AG08396 (cell line): Measurements from ENCODE around the gene UBTF.

ENCODE experiments used
- DNase-seq: peaks from one replicate; pipeline ENCODE4 v3.0.0; 2012; ENCODE audit warnings: low spot score, mixed read lengths

The UBTF gene

DNA sequence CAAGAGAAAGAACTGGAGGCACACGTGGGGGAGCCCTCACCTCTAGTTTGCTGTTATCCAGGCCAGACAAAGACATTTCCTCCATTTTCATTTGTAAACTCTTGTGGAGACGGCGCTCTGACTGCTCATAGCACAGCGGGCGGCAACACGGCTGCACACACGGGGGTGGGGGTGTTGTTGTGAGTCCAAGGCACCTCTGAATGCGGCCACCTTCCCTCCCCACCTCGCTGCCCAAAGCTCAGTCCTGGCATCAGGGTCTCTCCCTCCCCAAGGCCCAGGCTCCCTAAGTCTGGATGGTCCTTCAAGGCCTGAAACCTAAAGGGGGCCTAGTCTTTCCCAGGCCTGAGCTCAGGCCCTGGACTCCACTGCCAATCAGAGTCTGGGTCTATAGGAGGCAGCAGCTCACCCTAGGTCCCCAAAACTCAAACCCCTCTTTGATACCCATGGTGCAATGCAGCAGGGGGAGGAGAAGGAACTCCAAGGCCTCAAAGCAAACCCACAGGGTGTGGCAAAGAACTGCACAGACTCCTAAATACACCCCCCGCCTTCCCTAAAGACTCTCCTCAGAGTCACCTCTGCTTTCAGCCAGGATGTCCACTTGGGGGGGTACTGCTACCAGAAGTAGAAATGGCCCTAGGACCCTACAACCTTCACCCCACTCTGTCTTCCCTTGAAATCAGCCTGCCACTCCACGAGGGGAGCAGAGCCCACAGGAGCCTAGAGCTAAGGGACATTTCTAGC lies 21.3 kb downstream of the UBTF start:
- DNase-seq: peak; percentile 67

DNA sequence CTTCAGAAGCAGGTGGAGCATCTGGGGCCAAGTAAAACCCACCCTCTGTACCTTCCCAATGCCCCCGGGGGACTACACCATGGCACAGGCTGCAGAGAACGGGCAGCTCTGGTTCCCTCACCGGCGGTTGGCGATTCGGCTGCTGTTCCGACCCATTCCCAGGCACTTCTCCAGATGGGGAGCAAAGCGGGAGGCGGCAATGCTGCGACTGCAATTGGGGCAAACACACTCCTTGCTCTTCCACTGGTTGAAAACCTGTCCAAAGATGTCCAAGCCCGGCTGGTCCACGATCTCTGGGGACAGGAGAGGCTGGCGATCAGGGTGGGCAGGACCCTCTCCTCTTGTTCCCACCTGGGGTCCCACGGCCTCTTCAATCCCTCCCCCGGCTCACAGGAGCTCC lies 22.4 kb downstream of the UBTF start:
- DNase-seq: no peak

GRCh38 chr17:44193326-44194084 lies 26.0 kb downstream of the UBTF start:
- DNase-seq: no peak

- no peak for DNase-seq
Measured at GRCh38 chr17:44192750-44193149, 26.7 kb downstream of the UBTF start.

GRCh38 chr17:44191941-44192496 lies 27.5 kb downstream of the UBTF start:
- no peak for DNase-seq

DNA sequence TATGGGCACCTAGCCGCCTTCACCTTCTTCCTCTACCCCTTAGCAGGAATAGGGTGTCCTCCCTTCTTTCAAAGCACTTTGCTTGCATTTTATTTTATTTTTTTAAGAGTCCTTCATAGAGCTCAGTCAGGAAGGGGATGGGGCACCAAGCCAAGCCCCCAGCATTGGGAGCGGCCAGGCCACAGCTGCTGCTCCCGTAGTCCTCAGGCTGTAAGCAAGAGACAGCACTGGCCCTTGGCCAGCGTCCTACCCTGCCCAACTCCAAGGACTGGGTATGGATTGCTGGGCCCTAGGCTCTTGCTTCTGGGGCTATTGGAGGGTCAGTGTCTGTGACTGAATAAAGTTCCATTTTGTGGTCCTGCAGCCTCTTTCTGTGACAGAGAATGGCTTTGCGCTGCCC lies 28.1 kb downstream of the UBTF start:
- DNase-seq: no peak

- DNase-seq: no peak
Measured at GRCh38 chr17:44190481-44190880, 29.0 kb downstream of the UBTF start.

DNA sequence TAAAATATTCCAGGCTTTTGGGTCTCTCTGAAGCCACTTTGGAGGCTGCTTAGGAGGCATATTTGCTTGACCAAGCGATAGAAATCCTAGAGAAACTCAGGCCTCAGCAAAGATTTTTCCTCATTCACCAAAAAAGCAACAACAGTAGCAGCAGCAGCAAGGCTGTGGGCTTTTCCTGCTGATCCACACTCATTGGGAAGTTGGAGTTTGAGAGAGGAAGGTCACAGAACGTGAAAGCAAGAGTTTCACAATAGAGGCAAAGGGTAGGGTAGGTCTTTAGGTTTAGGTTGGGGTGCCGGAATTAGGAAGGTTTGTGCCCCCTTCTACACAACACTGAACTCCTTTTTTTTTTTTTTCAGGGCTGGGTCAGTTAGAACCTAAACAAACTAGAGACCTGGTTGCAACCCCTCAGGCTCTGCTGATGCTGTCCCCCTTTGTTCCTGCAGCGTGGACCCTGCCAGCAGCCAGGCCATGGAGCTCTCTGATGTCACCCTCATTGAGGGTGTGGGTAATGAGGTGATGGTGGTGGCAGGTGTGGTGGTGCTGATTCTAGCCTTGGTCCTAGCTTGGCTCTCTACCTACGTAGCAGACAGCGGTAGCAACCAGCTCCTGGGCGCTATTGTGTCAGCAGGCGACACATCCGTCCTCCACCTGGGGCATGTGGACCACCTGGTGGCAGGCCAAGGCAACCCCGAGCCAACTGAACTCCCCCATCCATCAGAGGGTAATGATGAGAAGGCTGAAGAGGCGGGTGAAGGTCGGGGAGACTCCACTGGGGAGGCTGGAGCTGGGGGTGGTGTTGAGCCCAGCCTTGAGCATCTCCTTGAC lies 30.7 kb downstream of the UBTF start:
- no peak for DNase-seq

DNA sequence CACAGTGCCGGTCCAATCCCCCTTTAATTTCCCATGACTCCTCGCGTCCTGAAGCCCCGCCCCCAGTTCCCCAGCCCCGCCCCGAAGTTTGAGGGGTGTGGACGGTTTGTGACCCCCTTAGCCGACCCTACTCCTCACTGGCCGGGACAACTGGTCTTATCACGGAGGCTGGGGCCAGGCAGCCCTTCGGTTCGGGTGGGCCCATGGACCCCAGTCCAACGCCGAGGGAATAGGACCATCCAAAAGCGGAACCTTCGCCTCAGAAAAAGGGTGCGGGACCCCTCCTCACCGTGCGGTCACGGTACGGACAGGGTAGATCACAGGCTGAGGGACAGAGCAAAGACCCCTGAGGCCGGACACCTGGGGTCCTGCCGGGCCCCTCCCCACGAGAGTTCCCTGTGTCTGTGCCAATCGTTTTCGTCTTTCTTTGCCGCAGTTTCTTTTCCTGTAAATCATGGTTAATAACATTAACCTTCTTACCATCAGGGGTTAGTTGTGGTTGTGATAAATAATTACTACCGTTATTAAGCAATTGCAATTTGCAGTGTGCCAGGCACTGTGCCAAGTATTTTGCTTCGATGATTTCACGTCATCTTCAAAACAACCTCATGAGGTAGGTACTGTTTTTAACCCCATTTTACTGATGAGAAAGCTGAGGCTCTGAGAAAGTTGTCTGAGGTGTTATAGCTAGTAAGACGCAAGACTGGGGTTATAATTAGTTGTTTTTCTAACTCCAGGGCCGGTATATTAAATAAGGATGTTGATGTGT lies 32.2 kb downstream of the UBTF start:
- DNase-seq: no peak

GRCh38 chr17:44186307-44187130 lies 33.0 kb downstream of the UBTF start, which contains the start of gene TMUB2:
Gene TMUB2, plus strand, starts transcription at chr17:44186972. Its CDS starts 737 bp downstream, at chr17:44187709.
- DNase-seq: peak; percentile 100

- DNase-seq: no peak
Measured at GRCh38 chr17:44184212-44184810, 35.2 kb downstream of the UBTF start.

- DNase-seq: no peak
Measured at GRCh38 chr17:44183024-44183423, 36.5 kb downstream of the UBTF start.

- DNase-seq: no peak
Measured at GRCh38 chr17:44178133-44178532, 41.3 kb downstream of the UBTF start.

GRCh38 chr17:44177640-44178039 lies 41.8 kb downstream of the UBTF start:
- no peak for DNase-seq

DNA sequence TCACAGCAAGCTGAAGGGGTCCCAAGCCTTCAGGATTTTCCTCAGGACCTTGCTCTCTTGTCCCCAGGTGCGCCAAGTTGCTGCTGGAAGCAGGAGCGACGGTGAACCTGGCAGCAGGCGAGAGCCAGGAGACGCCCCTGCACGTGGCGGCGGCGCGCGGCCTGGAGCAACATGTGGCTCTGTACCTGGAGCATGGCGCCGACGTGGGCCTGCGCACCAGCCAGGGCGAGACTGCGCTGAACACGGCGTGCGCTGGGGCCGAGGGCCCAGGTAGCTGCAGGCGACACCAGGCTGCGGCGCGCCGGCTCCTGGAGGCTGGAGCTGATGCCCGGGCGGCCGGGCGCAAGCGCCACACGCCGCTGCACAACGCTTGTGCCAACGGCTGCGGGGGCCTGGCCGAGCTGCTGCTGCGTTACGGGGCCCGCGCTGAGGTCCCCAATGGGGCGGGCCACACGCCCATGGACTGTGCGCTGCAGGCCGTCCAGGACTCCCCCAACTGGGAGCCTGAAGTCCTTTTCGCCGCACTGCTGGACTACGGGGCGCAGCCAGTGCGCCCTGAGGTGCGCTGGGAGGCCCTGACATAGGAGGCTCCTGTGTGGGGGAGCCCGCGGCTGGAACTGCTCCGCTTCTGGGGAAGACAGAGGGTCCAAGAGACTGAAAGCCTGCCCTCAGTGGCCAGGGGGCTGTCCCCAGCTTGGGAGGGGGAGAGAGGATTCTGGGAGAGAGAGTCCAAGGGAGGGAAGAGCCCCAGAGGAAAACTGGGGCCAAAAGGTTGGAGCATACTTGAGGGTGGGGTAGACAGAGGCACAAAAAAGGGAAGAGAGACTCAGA lies 42.6 kb downstream of the UBTF start:
- DNase-seq: no peak

DNA sequence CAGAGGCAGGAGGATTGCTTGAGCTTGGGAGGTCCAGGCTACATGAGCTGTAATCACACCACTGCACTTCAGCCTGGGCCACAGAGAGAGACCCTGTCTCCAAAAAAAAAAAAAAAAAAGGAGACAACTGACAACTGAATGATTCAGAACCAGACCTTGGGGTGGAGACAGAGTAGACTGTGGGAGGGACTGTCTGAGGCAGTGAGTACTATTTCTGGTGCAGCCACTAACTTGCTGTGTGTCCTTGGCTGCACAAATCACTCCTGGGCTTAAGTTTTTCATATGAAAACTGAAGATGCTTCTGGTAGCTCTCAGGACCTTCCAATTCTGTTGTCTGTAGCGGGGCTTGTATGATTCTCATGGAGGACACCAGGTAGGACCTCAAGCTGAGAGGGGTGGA lies 43.2 kb downstream of the UBTF start:
- peak; percentile 66 for DNase-seq

DNA sequence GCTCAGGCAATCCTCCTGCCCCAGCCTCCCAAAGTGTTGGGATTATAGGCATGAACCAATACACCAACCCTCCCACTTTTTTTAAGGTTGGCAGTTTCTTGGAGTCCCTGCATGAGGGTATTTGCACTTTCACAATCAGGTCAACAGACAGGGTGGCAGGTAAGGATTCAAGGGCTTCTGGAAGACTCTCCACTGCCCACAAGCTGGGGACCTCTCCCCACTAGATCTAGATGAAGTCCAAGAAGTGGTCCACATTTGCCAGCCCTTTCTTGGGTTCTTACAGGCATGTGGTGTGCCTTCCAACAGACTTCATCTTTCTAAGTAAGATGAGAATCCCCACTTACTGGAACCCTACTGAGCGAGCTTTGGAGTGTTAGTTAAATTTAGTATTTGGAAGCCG lies 45.0 kb downstream of the UBTF start:
- no peak for DNase-seq

- DNase-seq: no peak
Measured at GRCh38 chr17:44171931-44172455, 47.5 kb downstream of the UBTF start.
